ENCODE results near the gene TNFRSF12A.

TNFRSF12A gene

GRCh38 chr16:2986623-2987188 is 33.5 kb upstream of the TNFRSF12A start:
- no peak for DNase-seq

GRCh38 chr16:2987286-2987685 is 32.9 kb upstream of the TNFRSF12A start:
- DNase-seq = no peak

- no peak for DNase-seq
Measured at GRCh38 chr16:2987833-2988232, 32.3 kb upstream of the TNFRSF12A start.

- DNase-seq = no peak
Measured at GRCh38 chr16:2988590-2989099, 31.5 kb upstream of the TNFRSF12A start.

- no peak for DNase-seq
Measured at GRCh38 chr16:2990891-2991290, 29.3 kb upstream of the TNFRSF12A start.

- no peak for DNase-seq
Measured at GRCh38 chr16:2991566-2992261, 28.5 kb upstream of the TNFRSF12A start.

GRCh38 chr16:2992383-2993081 is 27.6 kb upstream of the TNFRSF12A start:
- DNase-seq = no peak

- DNase-seq = no peak
Measured at GRCh38 chr16:2996298-2996697, 23.9 kb upstream of the TNFRSF12A start.

- no peak for DNase-seq
Measured at GRCh38 chr16:2999929-3000328, 20.2 kb upstream of the TNFRSF12A start.

GRCh38 chr16:3000540-3000939 is 19.6 kb upstream of the TNFRSF12A start:
- no peak for DNase-seq

- no peak for DNase-seq
Measured at GRCh38 chr16:3001316-3001715, 18.9 kb upstream of the TNFRSF12A start.

- peak; percentile 91 for DNase-seq
Measured at GRCh38 chr16:3003582-3004270, 16.4 kb upstream of the TNFRSF12A start.

GRCh38 chr16:3004319-3004718 is 15.8 kb upstream of the TNFRSF12A start:
- DNase-seq = no peak

GRCh38 chr16:3004781-3005284 is 15.3 kb upstream of the TNFRSF12A start:
- no peak for DNase-seq

GRCh38 chr16:3007059-3007956 is 12.9 kb upstream of the TNFRSF12A start:
- DNase-seq = no peak

- DNase-seq = no peak
Measured at GRCh38 chr16:3007957-3008689, 12.0 kb upstream of the TNFRSF12A start.

- no peak for DNase-seq
Measured at GRCh38 chr16:3008690-3009037, 11.5 kb upstream of the TNFRSF12A start.

GRCh38 chr16:3009568-3010390 is 10.4 kb upstream of the TNFRSF12A start:
- DNase-seq = no peak

- no peak for DNase-seq
Measured at GRCh38 chr16:3010510-3010909, 9.7 kb upstream of the TNFRSF12A start.

GRCh38 chr16:3012246-3012645 is 7.9 kb upstream of the TNFRSF12A start:
- DNase-seq = peak; percentile 80

All from NCI-H1105 treated with DMSO at 0.1 percent for 48 hours (cell line).